HG02884 (cell line): ENCODE results near the gene ADAMTS18.

Experiments used
- ATAC-seq: cut with Tn5 transposase; IDR thresholded peaks from one replicate; pipeline ENCODE4 v1.9.1; 2021; ENCODE audit warnings: mild to moderate bottlenecking, moderate library complexity; ENCODE audit not compliant: unreplicated experiment

The ADAMTS18 gene

DNA sequence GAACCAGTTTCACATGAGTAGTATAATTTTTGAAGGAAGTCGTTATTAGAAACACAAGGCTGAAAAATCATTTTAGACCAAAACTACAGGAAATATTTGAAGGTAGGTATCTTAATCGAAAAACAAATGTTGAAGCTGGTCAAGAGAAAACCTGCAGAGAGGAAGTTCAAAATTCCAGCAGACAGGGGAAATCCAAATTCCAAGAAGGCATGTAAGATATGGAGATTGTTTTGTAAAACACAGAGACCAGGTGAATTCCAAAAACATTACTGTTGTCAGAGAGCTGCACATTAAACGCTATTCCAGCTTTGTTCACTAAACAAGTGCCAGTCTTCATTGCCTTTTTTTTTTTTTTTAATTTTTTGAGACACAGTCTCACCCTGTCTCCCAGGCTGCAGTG lies 38.4 kb downstream of the ADAMTS18 start:
- no peak for ATAC-seq

DNA sequence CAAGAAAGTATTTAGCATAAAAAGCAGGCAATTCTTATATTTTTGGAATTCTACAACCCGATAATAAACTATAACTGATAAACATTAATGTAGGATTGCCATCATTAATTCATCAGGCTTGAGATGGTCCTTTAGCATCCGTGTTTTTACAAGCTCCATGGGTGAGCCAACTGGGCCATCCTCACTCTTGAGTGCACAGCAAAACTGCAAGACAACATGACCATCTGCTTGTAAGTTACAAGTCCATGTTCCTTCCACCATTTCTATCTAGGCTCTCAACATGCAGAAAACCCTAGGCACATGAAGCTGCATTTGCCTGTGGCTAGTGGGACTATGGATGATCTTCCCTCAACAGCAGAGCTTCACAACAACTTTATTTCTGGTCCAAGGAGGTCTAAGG lies 40.1 kb downstream of the ADAMTS18 start:
- ATAC-seq, result no peak

DNA sequence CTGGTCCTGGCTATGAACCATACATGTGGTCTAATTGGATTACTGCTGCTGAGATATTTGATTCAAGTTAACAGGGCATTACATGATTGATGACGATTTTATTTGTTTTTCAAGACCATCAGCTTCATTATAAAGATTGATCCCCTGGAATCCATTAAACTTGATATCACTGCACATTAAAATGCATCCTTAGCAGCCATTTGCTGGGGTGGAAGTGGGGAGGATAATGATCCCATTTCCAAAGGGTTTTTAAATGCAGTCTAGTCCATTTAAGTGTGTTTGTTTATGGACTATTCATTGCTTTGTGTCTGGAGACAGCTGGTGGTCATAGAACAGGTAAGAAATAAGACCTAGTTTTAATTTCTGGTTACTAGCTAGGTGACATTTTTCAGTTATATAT lies 40.9 kb downstream of the ADAMTS18 start:
- no peak for ATAC-seq

DNA sequence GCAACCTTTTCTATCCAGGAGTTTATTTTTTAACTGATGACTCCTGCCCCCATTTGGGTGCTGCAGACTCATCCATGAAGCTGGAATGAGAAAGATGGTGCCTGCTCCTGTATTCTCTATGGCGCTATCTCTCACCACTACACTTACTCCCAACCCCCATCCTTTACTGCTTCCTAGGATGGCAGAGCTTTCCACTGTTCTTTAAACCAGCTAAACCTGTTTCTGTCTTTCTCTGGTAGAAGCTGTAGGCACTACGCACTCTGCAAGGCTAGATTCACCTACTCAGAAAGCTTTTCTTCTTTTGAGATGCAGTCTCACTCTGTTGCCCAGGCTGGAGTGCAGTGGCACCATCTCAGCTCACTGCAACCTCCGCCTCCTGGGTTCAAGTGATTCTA lies 47.0 kb downstream of the ADAMTS18 start:
- ATAC-seq, result no peak

DNA sequence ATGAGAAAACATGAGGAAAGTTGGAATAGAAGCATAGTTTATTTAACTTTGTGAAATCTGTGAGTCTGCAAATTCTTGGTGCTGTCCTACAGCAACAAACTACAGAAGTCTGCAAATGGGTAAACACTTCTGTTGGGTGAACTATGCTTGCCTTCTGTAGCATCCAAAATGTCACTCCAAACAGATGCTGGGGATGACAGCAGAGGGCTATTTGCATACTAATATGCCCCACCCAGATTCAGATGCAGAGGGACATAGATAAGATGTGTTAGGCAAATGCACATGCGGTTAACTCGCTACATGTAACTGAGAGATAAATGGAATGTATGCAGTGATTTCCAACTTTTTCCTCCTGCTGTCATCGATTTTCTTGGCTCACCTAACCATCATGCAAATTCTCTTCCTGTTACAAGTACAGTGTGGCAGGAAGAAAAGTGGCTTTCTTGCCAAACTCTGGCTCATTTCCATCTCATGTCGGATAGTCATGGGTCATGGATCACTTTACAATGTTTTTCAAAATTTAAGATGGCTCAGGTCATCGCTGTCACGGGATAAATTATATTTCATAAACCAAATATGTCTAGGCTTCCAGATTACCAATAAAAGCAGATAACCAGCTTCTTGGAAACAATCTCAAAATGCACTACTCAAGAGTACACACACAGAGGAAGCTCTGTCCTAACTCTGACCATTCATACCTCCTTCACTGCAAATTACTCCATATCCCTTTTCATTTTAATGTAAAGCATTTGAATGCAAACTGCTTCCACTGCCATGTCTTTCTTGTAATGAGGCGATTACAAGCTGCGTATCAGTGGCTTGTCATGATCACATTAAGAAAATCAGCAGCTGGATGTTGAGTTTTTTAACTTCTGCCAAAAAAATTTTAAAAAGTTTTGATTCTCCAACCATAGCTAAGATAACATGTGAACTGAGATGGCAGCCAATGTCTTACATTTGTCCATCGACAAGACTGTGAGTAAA lies 47.7 kb downstream of the ADAMTS18 start:
- no peak for ATAC-seq

DNA sequence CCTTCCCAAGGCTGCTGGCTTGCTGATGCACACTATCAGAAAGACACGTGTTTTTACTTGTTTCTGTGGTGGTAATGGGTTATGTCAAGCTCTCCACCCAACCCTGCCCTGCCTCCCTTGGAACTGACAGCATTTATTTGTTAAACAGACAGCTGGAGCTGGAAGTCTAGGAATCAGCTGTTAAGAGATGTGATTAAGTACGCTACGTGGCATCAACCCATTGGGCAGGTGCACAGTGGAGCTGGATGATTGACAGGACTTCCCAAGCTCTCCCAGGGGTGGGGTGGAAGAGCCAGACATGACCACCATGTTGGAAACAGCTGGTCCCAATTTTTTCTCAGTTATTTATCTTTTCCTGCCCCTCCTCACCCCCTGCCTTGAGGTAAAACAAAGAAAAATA lies 49.4 kb downstream of the ADAMTS18 start:
- ATAC-seq, result no peak

DNA sequence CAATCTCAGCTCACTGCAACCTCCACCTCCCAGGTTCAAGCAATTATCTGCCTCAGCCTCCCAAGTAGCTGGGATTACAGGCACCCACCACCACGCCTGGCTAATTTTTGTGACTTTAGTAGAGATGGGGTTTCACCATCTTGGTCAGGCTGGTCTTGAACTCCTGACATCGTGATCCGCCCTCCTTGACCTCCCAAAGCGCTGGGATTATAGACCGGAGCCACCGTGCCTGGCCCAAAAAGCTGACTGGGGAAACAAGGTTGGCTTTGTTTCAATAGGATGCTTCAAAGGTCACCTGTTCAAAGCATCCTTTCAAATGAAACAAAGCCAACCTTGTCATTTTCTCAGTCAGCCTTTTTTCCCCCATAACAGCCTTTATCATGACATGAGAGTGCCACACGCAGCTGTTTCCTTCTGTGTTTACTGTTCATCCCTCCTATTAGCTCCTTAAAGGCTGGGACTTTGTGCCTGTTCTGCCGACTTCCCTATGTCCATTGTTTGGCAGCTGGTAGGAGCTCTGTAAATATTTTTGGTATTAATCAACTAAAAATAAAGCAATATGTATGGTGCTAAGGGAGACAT lies 51.1 kb downstream of the ADAMTS18 start:
- no peak for ATAC-seq

DNA sequence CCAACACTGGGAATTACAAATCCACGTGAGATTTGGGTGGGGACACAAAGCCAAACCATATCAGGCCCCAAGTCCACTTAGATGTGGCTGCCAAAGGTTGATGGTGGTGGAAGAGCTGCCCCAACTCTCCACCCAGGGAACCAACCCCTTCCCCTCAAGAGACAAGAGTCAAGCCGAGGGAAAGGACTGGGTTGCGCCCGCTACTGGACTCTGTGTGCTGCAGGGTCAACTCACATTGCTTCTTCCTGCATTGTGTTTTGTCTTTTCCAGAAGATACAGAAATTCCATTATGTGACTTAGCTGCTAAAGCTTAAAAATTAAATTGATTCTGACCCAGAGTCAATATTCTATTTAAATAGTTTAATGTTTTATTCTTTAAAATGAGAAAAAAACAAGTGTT lies 58.5 kb downstream of the ADAMTS18 start:
- ATAC-seq, result no peak

DNA sequence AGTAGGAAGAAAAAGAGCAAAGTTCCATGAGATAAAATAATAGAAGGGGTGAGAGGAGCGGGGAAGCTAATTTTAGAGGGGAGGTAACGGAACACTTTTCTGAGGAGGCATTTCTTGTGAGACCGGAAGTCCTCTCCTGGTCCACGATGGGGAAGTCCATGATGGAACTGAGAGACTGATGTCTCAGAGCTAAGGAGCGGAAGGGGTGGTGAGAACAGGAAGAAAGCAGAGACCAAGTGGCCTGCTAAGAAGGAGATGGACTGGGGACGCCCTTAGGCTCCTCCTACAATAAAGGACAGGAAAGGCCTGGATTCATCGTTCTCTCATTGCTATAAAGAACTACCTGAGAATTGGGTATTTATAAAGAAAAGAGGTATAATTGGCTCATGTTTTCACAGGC lies 59.4 kb downstream of the ADAMTS18 start:
- no peak for ATAC-seq

DNA sequence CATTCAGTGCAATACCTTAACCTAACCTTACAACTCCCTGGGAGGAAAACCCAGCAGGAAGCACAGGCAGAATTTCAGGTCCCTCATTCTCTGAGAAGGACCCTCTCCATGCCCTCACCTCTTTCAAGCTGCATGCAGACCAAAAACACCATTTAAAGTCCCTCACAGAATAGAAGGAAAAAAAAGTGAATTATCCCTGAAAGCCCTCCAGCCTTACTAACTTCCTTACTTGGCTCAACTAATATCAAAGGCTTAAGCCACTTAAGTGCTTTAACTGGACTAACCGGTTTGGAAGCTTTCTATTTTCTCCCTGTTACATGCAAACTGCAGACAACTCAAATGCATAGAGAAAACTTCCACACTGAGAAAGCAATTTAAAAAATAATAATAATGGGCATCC lies 60.5 kb downstream of the ADAMTS18 start:
- no peak for ATAC-seq

DNA sequence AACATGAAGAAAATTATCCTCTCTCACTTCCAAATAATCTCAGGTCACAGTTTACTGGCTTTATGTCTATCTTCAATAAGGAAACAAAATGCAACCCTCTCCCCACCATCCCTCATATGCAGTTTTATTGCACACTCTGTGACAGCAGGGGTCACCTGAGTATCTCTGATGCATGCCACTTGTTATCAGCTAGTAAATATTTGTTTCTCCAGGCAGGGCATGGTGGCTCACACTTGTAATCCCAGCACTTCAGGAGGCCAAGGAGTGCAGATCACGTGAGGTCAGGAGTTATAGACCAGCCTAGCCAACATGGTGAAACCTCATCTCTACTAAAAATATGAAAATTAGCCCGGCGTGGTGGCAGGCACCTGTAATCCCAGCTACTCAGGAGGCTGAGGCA lies 61.1 kb downstream of the ADAMTS18 start:
- no peak for ATAC-seq

DNA sequence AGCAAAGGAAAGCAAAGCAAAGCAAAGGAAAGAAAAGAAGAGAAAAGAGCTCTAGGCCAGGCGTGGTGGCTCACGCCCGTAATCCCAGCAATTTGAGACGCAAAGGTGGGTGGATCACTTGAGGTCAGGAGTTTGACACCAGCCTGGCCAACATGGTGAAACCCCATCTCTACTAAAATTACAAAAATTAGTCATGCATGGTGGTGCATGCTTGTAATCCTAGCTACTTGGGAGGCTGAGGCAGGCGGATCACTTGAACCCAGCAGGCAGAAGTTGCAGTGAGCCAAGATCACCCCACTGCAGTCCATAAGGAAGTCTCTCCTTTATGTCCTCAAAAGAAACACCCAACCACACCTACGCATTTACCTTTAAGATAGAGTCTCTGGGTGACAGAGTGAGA lies 70.1 kb downstream of the ADAMTS18 start:
- no peak for ATAC-seq

DNA sequence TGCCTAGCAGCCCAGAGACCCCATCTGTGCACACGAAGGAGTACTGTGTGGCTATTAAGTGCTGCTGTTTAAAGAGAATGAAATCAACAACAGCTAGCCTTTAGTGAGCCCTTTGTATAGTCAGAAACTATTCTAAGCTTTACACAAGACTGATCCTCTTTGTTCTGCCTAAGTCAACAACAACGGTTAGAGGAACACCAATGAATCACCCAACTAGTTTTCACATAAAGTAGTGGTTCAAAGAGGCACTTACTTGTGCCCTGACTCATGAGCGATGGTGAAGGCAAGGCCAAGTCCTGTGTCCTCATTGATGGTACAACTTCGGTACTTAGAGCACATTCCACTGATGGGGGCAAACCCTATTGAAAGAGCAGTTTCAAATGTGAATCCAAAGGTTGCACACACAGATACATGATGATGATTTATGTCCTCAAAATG lies 75.8 kb downstream of the ADAMTS18 start:
- ATAC-seq, result no peak

DNA sequence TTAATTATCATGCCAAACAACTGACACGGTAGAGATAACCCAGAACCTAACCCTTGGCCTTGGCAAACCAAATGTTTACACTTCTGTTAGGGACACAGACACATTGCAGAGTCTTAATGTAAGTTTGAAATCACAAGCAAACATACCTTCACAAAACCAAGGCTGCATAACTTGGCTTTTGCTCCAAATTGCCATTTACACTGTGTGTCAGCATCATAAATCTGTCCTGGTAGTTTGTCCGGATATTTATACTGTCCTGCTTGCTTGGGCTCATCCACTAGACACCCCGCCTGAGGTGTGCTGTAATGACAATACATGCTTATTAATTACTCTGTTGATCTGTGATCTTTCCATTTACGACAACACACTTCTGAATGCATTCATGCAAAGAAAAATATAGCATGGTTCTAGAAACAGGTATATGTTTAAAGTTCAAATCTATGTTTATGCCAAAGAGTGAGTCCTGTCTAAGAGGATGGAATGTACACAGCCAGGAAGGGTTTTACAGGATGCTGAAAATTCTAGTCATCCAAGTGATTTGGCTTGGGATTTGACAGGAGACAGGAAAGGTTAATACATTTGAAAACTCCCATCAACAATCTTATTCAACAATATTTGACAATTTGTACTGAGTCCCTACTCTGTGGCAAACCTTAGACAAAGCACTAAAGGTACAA lies 81.1 kb downstream of the ADAMTS18 start:
- no peak for ATAC-seq

DNA sequence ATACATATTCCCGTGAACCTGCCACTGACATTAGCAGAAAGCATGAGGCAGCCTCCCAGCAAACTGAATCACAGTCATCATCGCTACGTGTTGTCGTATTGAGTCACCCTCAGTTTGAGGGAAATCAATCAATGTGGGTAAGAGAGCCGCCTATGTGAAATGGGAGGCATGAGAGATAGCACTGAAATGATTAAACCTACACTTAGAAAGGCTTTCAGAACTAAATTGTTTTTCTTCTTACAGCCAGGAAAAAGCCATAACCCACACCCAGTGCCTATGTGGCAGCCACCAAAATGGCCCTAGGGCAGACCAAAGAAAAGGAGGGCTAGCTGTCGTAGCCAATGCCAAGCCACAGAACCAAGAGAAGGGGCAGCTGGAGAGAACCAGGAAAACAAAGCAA lies 90.5 kb downstream of the ADAMTS18 start:
- no peak for ATAC-seq

DNA sequence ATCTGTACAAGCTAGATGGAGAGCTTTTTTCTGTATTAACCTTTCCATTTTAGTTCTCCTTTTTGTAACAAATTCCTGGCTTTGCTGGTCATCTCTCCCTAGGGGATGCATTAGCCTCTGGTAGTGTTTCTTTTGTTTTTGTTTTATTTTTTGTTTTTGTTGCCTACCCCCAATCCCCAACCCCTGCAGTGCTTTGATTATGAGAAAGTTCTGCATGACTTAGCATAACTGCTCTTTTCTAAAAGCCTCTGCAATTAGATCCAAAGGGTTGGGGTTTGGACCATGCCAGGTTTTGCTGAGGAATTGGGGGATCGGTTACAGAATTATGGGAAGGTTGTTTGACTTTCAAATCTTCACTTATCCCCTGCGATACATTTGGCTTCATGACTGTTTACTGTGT lies 98.2 kb downstream of the ADAMTS18 start:
- ATAC-seq, result no peak

DNA sequence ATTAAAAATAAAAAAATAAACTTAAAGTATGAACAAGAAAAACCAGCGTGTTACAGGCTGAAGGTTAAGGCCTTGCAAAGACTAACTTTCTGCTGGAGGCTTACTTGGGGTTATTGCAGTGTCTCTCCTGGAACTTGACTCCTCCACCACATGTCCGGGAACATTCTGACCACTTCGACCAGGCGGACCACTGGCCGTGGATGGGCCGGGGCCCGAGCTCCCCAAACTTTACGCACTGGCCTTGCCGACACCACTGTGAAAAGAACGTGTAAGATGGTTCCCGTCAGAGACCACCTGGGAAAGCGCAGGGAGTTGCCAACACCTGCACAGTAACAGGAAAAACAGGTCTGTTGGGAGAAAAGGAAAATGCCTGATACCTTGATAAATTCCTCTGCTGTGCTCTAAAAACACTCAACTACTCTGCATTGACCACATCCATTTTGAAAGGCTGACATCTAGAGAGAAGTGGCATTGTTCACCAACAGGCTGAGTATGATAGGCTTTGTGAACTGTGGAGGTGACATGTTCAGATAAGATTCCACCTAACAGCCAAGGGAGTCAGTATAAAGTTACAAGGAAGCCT lies 99.1 kb downstream of the ADAMTS18 start:
- no peak for ATAC-seq

DNA sequence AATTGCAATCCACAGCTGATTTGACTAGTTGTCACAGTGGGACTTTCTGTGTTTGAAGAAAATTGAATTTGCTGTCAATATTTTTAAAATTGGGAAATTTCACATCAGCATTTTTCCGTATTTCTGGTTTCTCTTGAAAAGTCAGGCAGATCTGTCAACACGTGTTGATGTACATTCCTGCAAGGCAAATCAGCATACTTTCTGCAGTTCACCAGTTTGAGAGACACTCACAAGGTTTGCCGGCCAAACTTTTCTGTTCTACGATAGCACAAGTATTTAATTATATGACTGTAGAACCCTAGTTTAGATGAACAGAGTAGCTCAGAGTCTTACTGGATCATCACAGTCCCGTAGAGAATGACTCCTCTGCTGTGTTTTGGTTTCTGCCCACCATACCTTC lies 102.0 kb downstream of the ADAMTS18 start:
- ATAC-seq, result no peak

DNA sequence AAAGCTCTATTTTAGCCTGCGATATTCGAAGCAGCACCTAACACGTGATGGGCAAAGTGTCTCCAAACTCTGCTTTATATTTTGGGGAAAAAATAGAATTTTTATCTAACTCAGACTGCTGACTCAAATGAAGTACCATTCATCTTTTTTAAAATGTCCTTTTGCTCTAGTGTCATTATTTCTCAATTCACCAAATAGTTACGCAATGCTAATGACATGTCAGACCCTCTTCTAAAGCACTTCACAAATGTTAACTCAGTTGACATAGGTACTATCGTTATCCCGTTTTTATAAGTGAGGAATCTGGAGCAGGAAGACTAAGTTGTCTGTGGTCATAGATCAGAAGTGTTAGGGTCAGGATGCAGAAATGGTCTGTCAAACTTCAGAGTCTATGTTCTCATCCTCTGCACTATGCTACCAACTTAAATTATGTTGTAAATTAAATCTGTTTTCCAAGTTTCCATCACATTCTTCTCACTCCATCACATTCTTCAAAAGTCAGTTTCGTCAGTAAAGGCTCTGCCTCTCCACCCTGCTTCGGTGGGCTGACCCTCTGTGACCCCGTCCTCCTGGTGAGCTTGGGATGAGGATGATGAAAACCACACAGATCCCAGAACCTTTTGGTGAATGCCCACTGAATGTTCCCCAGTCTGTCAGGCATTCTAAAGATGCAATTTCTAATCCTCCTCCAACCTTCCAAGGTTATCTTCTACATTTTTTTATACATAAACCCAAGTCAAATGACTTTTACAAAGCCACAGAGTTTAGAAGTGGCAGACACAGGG lies 102.8 kb downstream of the ADAMTS18 start:
- ATAC-seq, result no peak

DNA sequence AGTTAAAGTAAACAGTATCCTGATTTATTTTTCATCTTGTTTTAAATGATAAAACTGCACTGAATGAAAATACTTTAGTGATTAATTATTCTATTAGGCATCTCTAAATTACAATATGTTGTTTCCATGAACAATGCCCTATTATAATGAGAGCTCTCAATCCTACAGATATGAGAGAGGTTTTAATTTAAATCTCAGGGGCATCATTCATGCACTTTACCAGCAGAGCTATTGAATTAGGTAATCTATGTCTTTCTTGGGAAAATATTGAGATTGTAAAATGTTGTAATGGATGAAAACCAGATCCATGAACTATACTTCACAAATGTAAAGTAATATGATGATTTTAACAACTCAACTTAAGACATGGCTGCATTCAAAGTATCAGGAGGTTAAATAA lies 103.8 kb downstream of the ADAMTS18 start:
- ATAC-seq, result no peak
